Vagina (tissue), 2 donors: ENCODE results near the gene USP21.

Experiments
- CTCF ChIP-seq, 3 experiments: fragments of 450-650 bp in 2 of 3; fragments of 200-600 bp in 1 of 3; sonication (generic) in 1 of 3; IDR thresholded peaks; one replicate each; pipeline ENCODE4 v1.5.1; 2017 to 2019; ENCODE audit warnings: antibody characterized with exemption in 3 of 3, mild to moderate bottlenecking in 2 of 3, moderate library complexity in 2 of 3
- POLR2A ChIP-seq, 2 donors: fragments of 450-650 bp; IDR thresholded peaks; one replicate each; pipeline ENCODE4 v1.6.1; 2017; ENCODE audit warnings: antibody characterized with exemption in 2 of 2, mild to moderate bottlenecking in 2 of 2, moderate library complexity in 2 of 2
- POLR2AphosphoS5 ChIP-seq, 2 donors: sonication (generic); formaldehyde crosslinking; IDR thresholded peaks; one replicate each; pipeline ENCODE4 v1.9.0; 2017; ENCODE audit warnings: antibody characterized with exemption in 2 of 2, mild to moderate bottlenecking in 2 of 2, low read depth in 1 of 2; ENCODE audit not compliant: insufficient read depth in 1 of 2

- TF ChIP-seq CTCF (IDR thresholded peaks at IDR 0.05) (no peak), POLR2AphosphoS5 (IDR thresholded peaks at IDR 0.05; ENCODE audit: insufficient read depth in 1 of 2, low read depth in 1 of 2) (no peak), POLR2A (IDR thresholded peaks at IDR 0.05) (no peak)
These were observed 11.9 kb downstream of the USP21 start for GRCh38 chr1:161171191-161171590.
